ENCODE data around the gene THSD4. TPM values are rescaled to one million over a fixed set of nuclear protein-coding genes. Genes with fewer than 3 reads are reported as not detected.

The THSD4 gene
- total and polyA plus RNA-seq, 2 of the 8 experiments (the other 6 are each of a cell fraction or from before 2014, with no cell fraction given), result 2.5 to 6.2 TPM

DNA sequence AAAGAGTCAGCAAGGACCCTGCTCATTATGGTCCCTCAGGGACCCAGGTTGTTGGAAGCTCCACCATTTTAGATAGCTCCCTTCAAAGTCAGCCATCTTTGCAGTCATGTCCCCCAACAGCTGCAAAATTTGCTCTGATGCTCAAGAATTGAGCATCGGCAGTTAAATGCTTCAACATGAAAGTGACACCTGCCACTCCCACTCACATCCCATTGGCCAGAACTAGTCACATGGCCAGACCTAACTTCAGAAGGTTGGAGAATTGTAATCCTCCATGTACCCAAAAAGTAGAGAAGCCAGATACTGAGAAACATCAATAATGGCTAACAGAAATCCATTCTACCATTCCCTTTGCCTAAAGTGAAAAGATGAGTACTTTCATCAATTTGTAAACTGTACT, 523.6 kb downstream of the THSD4 start:
- no peak overlapping the region for H2BK12ac ChIP-seq (ENCODE audit: low read depth, low read length)
- H2BK20ac ChIP-seq (ENCODE audit: low read length), result no peak overlapping the region
- H4K8ac ChIP-seq (ENCODE audit: extremely low read depth, insufficient read depth, low read length), result no peak overlapping the region
- no peak overlapping the region for H2BK15ac ChIP-seq (ENCODE audit: low read length)
- ChIA-PET CTCF (ENCODE audit: partially characterized antibody) (interaction anchor here (0.7 to 2.9 kb wide), 3 partner anchors 9 to 1805 kb away, joined by 3 to 7 read pairs (median 3); no protein-coding TSS in a partner anchor), POLR2A (ENCODE audit: partially characterized antibody) (no interaction called here)
- no peak overlapping the region for H3K9ac ChIP-seq (replicated peaks in 1 of 4; ENCODE audit: extremely low read depth in 1 of 4, low read depth in 3 of 4, low read length in 3 of 4)
- H3K4me2 ChIP-seq (ENCODE audit: insufficient read depth in 1 of 2, low read depth in 2 of 2, low read length in 2 of 2), result no peak overlapping the region
- H3K4me1 ChIP-seq (replicated peaks in 1 of 4; ENCODE audit: control insufficient read depth in 3 of 4, insufficient read depth in 4 of 4, low read length in 3 of 4), result peaks cover 0 to 7% (median 2%) of the 10 kb centered on the region in 4 experiments; a peak in 4 of 7 replicates
- no peaks in the 10 kb centered on the region for H3K9me3 ChIP-seq (ENCODE audit: insufficient read depth in 2 of 2, low read depth in 1 of 2, low read length in 1 of 2)
- no peak for FAIRE-seq
- no peak for DNase-seq (ENCODE audit: low read depth in 1 of 2, low spot score in 2 of 2)
- H2AFZ ChIP-seq (ENCODE audit: low read length), result no peak overlapping the region
- H3K18ac ChIP-seq (ENCODE audit: extremely low read depth, low read length), result no peak overlapping the region
- H3K14ac ChIP-seq (ENCODE audit: insufficient read length), result no peak overlapping the region
- no peak overlapping the region for H3K27ac ChIP-seq (ENCODE audit: low read depth, low read length)
- no peak for TF ChIP-seq BCL11A (IDR thresholded peaks at IDR 0.05; ENCODE audit: low read depth in 2 of 2, low read length in 2 of 2)
- TF ChIP-seq, protein P1, sequence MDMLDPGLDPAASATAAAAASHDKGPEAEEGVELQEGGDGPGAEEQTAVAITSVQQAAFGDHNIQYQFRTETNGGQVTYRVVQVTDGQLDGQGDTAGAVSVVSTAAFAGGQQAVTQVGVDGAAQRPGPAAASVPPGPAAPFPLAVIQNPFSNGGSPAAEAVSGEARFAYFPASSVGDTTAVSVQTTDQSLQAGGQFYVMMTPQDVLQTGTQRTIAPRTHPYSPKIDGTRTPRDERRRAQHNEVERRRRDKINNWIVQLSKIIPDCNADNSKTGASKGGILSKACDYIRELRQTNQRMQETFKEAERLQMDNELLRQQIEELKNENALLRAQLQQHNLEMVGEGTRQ (IDR thresholded peaks at IDR 0.05; ENCODE audit: low read length), result 0 out of 2 replicates have a peak, but pooled peaks have one; percentile 43
- no peaks in the 10 kb centered on the region for H3K27me3 ChIP-seq (replicated peaks in 1 of 4; ENCODE audit: control insufficient read depth in 3 of 4, extremely low read depth in 1 of 4, insufficient read depth in 3 of 4, low read length in 3 of 4)
- H4K20me1 ChIP-seq (replicated peaks in 1 of 2; ENCODE audit: control insufficient read depth in 1 of 2, insufficient read depth in 2 of 2, low read length in 2 of 2), result no peaks in the 10 kb centered on the region
- no peak overlapping the region for H2AK5ac ChIP-seq (ENCODE audit: low read depth, low read length)
- H2BK120ac ChIP-seq (replicated peaks; ENCODE audit: low read depth, low read length), result no peak overlapping the region
- 95% methylated on average over 1 of the region's 1 CpG; no CpG with 5 or more reads in 1 of the 2 experiments for WGBS, 2 experiments (ENCODE audit: extremely low coverage in 1 of 2, insufficient coverage in 1 of 2, insufficient read length in 1 of 2, insufficient replicate concordance in 2 of 2, low coverage in 1 of 2, low lambda C conversion rate in 2 of 2, missing lambda C conversion rate in 1 of 2)
- no peaks in the 10 kb centered on the region for H3K36me3 ChIP-seq (ENCODE audit: control insufficient read depth in 2 of 4, insufficient read depth in 4 of 4, low read length in 3 of 4)
- H4K91ac ChIP-seq (replicated peaks; ENCODE audit: insufficient read length, low read length), result no peak overlapping the region
- H3K79me2 ChIP-seq (ENCODE audit: control insufficient read depth in 1 of 2, insufficient read depth in 2 of 2, low read length in 2 of 2), result no peaks in the 10 kb centered on the region
- H2BK5ac ChIP-seq (ENCODE audit: low read depth, low read length), result no peak overlapping the region
- H3K79me1 ChIP-seq (ENCODE audit: low read depth, low read length), result no peaks in the 10 kb centered on the region
- no peaks in the 10 kb centered on the region; the same call in 1 of the 2 replicates for H3K23me2 ChIP-seq (ENCODE audit: low read depth, low read length)
- H3K23ac ChIP-seq (ENCODE audit: insufficient read length), result no peak overlapping the region
- no peak overlapping the region for H3K4me3 ChIP-seq (ENCODE audit: extremely low read depth in 1 of 4, insufficient read depth in 2 of 4, low read depth in 3 of 4, low read length in 4 of 4)
- no peak overlapping the region for H3K56ac ChIP-seq (replicated peaks; ENCODE audit: insufficient read length, low read depth, low read length)
- H4K5ac ChIP-seq (ENCODE audit: insufficient read length, low read depth, low read length), result no peak overlapping the region
- no peak overlapping the region for H3K4ac ChIP-seq (replicated peaks; ENCODE audit: insufficient read length, low read depth, low read length)

All from H1 (cell line).